Uterus (tissue), 2 donors: Measurements from ENCODE around the gene TMEM114.

ENCODE experiments used
- CTCF ChIP-seq, 4 experiments: fragments of 200-600 bp in 2 of 4; fragments of 450-650 bp in 2 of 4; sonication (generic) in 2 of 4; IDR thresholded peaks; one replicate each; pipeline ENCODE4 v1.5.1; 2016 to 2019; ENCODE audit warnings: antibody characterized with exemption in 4 of 4, mild to moderate bottlenecking in 2 of 4, moderate library complexity in 1 of 4
- POLR2A ChIP-seq, 2 donors: fragments of 450-650 bp; IDR thresholded peaks; one replicate each; pipeline ENCODE4 v1.6.1; 2016; ENCODE audit warnings: antibody characterized with exemption in 2 of 2, mild to moderate bottlenecking in 1 of 2, moderate library complexity in 1 of 2

DNA sequence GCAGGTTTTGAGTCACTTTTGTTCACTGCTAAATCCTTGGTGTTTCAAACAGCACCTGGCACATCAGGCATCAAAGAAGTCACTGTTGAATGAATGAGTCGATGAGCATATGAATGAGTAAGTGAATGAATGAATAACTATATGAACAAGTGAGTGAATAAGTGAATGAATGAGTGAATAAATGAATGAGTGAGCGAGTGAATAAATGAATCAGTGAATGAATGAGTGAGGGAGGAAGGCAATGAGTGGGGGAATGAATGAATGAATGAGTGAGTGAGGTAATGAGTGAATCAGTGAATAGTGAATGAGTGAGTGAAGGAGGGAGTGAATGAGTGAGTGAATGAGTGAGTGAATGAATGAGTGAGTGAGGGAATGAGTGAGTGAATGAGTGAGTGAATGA is 28.8 kb downstream of the TMEM114 start:
- TF ChIP-seq CTCF (IDR thresholded peaks at IDR 0.05) (no peak), POLR2A (IDR thresholded peaks at IDR 0.05) (no peak)
